Calu3 (cell line): Measurements from ENCODE around the gene ANXA1. TPM values are rescaled to one million over a fixed set of nuclear protein-coding genes. Genes with fewer than 3 reads are reported as not detected.

Experiments used
- BruUV-seq: library from RNA; stranded (reverse); fragments of 400-500 nt; replicated peaks from 2 replicates; lab custom pipeline; 2021; lab: Mats Ljungman, UMichigan
- CTCF ChIA-PET: fragments of 300-600 bp; sonication (Branson Sonifier 250); formaldehyde crosslinking; loops from one replicate; lab custom pipeline; 2022; ENCODE audit warnings: antibody characterized with exemption; lab: Charles Lee
- DNase-seq: peaks from one replicate; pipeline ENCODE4 v3.0.0; 2022
- H3K27ac Mint-ChIP-seq: one replicate; pipeline ENCODE4 v1.8.0; 2022; ENCODE audit warnings: mixed read lengths; ENCODE audit not compliant: unreplicated experiment
- H3K27me3 Mint-ChIP-seq: one replicate; pipeline ENCODE4 v1.8.0; 2022; ENCODE audit warnings: mixed read lengths; ENCODE audit not compliant: unreplicated experiment
- H3K36me3 Mint-ChIP-seq: one replicate; pipeline ENCODE4 v1.8.0; 2022; ENCODE audit warnings: mild to moderate bottlenecking, moderate library complexity, mixed read lengths; ENCODE audit not compliant: insufficient read depth, unreplicated experiment
- H3K4me1 Mint-ChIP-seq: one replicate; pipeline ENCODE4 v1.8.0; 2022; ENCODE audit warnings: mild to moderate bottlenecking, low read depth, mixed read lengths; ENCODE audit not compliant: unreplicated experiment
- H3K4me3 Mint-ChIP-seq: one replicate; pipeline ENCODE4 v1.8.0; 2022; ENCODE audit warnings: mild to moderate bottlenecking, low read depth, moderate library complexity, mixed read lengths; ENCODE audit not compliant: unreplicated experiment
- H3K9me3 Mint-ChIP-seq: one replicate; pipeline ENCODE4 v1.8.0; 2022; ENCODE audit warnings: low read depth, mixed read lengths; ENCODE audit not compliant: unreplicated experiment
- CTCF ChIP-seq: fragments of 200-600 bp; IDR thresholded peaks from one replicate; pipeline ENCODE4 v1.8.0; 2022; ENCODE audit warnings: antibody characterized with exemption; ENCODE audit not compliant: unreplicated experiment
- intact Hi-C: fragments of 100-400 bp; cut with micrococcal nuclease; formaldehyde crosslinking; loops from one replicate; pipeline ENCODE4 v1.10.0; 2022; ENCODE audit not compliant: unreplicated experiment
- total RNA-seq: library from RNA; stranded (reverse); gene quantifications from 2 replicates; pipeline ENCODE4 v1.2.3, GENCODE V29; 2022

The ANXA1 gene
- total RNA-seq, 1 experiment from 2014 or later, result 458 TPM

- Mint-ChIP-seq H3K9me3 (no peaks in the 10 kb centered on the region), H3K4me1 (peaks cover 8% of the 10 kb centered on the region), H3K27ac (no peak overlapping the region), H3K27me3 (no peaks in the 10 kb centered on the region), H3K4me3 (no peak overlapping the region), H3K36me3 (no peaks in the 10 kb centered on the region)
- intact Hi-C loops, result no loop called here
- no peak for TF ChIP-seq CTCF
- CTCF ChIA-PET, result no interaction called here
- no peak for DNase-seq
- BruUV-seq, result no TSS peak
These were observed 63.6 kb downstream of the ANXA1 start for GRCh38 chr9:73215249-73215648.

- CTCF ChIA-PET, result no interaction called here
- intact Hi-C loops, result no loop called here
- TF ChIP-seq CTCF, result no peak
- BruUV-seq, result no TSS peak
- Mint-ChIP-seq H3K27me3 (no peaks in the 10 kb centered on the region), H3K4me1 (peaks cover 11% of the 10 kb centered on the region), H3K4me3 (no peak overlapping the region), H3K27ac (no peak overlapping the region), H3K36me3 (no peaks in the 10 kb centered on the region), H3K9me3 (no peaks in the 10 kb centered on the region)
- DNase-seq, result no peak
These were observed 64.4 kb downstream of the ANXA1 start for GRCh38 chr9:73216100-73216499.

Other genes with a start within 250 kb of the ANXA1 start
- 17.2 and 17.7 TPM in 2 replicates for gene ALDH1A1, start 198.8 kb upstream of the ANXA1 start, total RNA-seq